CD14-positive monocyte (primary cell): ENCODE measurements around the gene TRA2A. TPM values are rescaled to one million over a fixed set of nuclear protein-coding genes. Genes with fewer than 3 reads are reported as not detected.

Experiments used
- DNase-seq, 3 donors: peaks; one replicate each; pipeline ENCODE4 v3.0.0-alpha.2; 2011 to 2022
- H2AFZ ChIP-seq: 2 replicates; pipeline ENCODE4 v1.6.0; 2012; ENCODE audit warnings: mild to moderate bottlenecking, low read depth, low read length, inconsistent platforms; ENCODE audit not compliant: insufficient read depth, poor library complexity, severe bottlenecking
- H3K27ac ChIP-seq, 2 donors: 1 replicate in 1 of 2; 2 replicates in 1 of 2; pipeline ENCODE4 v1.5.1; 2012 to 2013; ENCODE audit warnings: low read length in 2 of 2, control low read depth in 1 of 2, inconsistent platforms in 1 of 2, low read depth in 1 of 2, mild to moderate bottlenecking in 1 of 2
- H3K27me3 ChIP-seq, 2 donors: one replicate each; pipeline versions ENCODE4 v1.6.0 to v1.6.1; 2011 to 2013; ENCODE audit warnings: low read length in 2 of 2; ENCODE audit not compliant: control insufficient read depth in 2 of 2, insufficient read depth in 2 of 2
- H3K36me3 ChIP-seq, 2 donors: replicated peaks in 1 of 2; 1 replicate in 1 of 2; 2 replicates in 1 of 2; pipeline versions ENCODE4 v1.5.1 to v1.6.1; 2012 to 2013; ENCODE audit warnings: low read length in 2 of 2, control low read depth in 1 of 2, inconsistent platforms in 1 of 2, mild to moderate bottlenecking in 1 of 2; ENCODE audit not compliant: insufficient read depth in 2 of 2, control insufficient read depth in 1 of 2
- H3K4me1 ChIP-seq, 2 donors: 1 replicate in 1 of 2; 2 replicates in 1 of 2; pipeline versions ENCODE4 v1.5.1 to v1.6.1; 2012 to 2013; ENCODE audit warnings: low read length in 2 of 2, control low read depth in 1 of 2, inconsistent platforms in 1 of 2, mild to moderate bottlenecking in 1 of 2, moderate library complexity in 1 of 2; ENCODE audit not compliant: insufficient read depth in 2 of 2, control insufficient read depth in 1 of 2
- H3K4me2 ChIP-seq: replicated peaks from 2 replicates; pipeline ENCODE3; 2012; ENCODE audit warnings: low read length, moderate library complexity, mild to moderate bottlenecking; ENCODE audit not compliant: poor library complexity, severe bottlenecking; ENCODE audit errors: extremely low read depth
- H3K4me3 ChIP-seq, 3 experiments: fragments of 200-600 bp in 1 of 3; sonication (generic) in 1 of 3; replicated peaks in 1 of 3; 1 replicate in 2 of 3; 2 replicates in 1 of 3; pipeline ENCODE4 v1.5.1; 2011 to 2013; ENCODE audit warnings: low read length in 3 of 3, mild to moderate bottlenecking in 3 of 3, control low read depth in 2 of 3, low read depth in 2 of 3, inconsistent platforms in 1 of 3, moderate library complexity in 1 of 3
- H3K79me2 ChIP-seq: 2 replicates; pipeline ENCODE4 v1.6.0; 2012; ENCODE audit warnings: mild to moderate bottlenecking, control low read depth, inconsistent platforms, low read length, moderate library complexity; ENCODE audit not compliant: insufficient read depth
- H3K9ac ChIP-seq: 2 replicates; pipeline ENCODE4 v1.6.0; 2017; ENCODE audit warnings: low read length, mild to moderate bottlenecking; ENCODE audit not compliant: insufficient read depth, poor library complexity, severe bottlenecking
- H3K9me3 ChIP-seq, 2 donors: replicated peaks in 1 of 2; 1 replicate in 1 of 2; 2 replicates in 1 of 2; pipeline versions ENCODE4 v1.5.1 to v1.6.1; 2012 to 2013; ENCODE audit warnings: low read length in 2 of 2, control low read depth in 1 of 2; ENCODE audit not compliant: control insufficient read depth in 1 of 2, insufficient read depth in 1 of 2
- H4K20me1 ChIP-seq: 2 replicates; pipeline ENCODE4 v1.6.0; 2012; ENCODE audit warnings: mild to moderate bottlenecking, low read length, control low read depth, moderate library complexity; ENCODE audit not compliant: insufficient read depth
- H3K27ac Mint-ChIP-seq, 7 donors: one replicate each; pipeline ENCODE4 v1.8.0; 2020; ENCODE audit warnings: mild to moderate bottlenecking in 7 of 7, mixed read lengths in 7 of 7, moderate library complexity in 6 of 7, inconsistent platforms in 2 of 7
- H3K27me3 Mint-ChIP-seq, 3 donors: one replicate each; pipeline ENCODE4 v1.8.0; 2021 to 2022; ENCODE audit warnings: low read depth in 3 of 3, mild to moderate bottlenecking in 3 of 3, mixed read lengths in 3 of 3, moderate library complexity in 3 of 3, inconsistent platforms in 1 of 3
- H3K36me3 Mint-ChIP-seq, 2 donors: one replicate each; pipeline ENCODE4 v1.8.0; 2020; ENCODE audit warnings: mixed read lengths in 2 of 2, inconsistent platforms in 1 of 2, mild to moderate bottlenecking in 1 of 2
- H3K4me1 Mint-ChIP-seq: one replicate; pipeline ENCODE4 v1.8.0; 2020; ENCODE audit warnings: mild to moderate bottlenecking, mixed read lengths
- H3K4me3 Mint-ChIP-seq, 2 donors: one replicate each; pipeline ENCODE4 v1.8.0; 2020; ENCODE audit warnings: mild to moderate bottlenecking in 2 of 2, mixed read lengths in 2 of 2, moderate library complexity in 1 of 2
- H3K9me3 Mint-ChIP-seq, 7 donors: one replicate each; pipeline ENCODE4 v1.8.0; 2020 to 2022; ENCODE audit warnings: mixed read lengths in 7 of 7, mild to moderate bottlenecking in 6 of 7, moderate library complexity in 6 of 7, inconsistent platforms in 2 of 7
- WGBS: methylation state at CpG from one replicate; pipeline ENCODE4 v1.1.5; 2013; ENCODE audit warnings: missing lambda C conversion rate; ENCODE audit not compliant: insufficient coverage; 5-methylcytosine and 5-hydroxymethylcytosine counted together
- intact Hi-C, 2 donors: fragments of 100-400 bp; cut with micrococcal nuclease; formaldehyde crosslinking; loops; one replicate each; pipeline versions ENCODE4 v1.15.0 to v1.15.1; 2023
- polyA plus RNA-seq, 3 donors: library from polyadenylated mRNA; depleted of rRNA in 1 of 3; unstranded in 2 of 3; stranded (reverse) in 1 of 3; fragments of 300-500 nt in 2 of 3; fragments of >200 nt in 1 of 3; fragmentation: Illumina TruSeq in 2 of 3; gene quantifications; 1 replicate in 2 of 3; 2 replicates in 1 of 3; pipeline ENCODE4 v1.2.3, GENCODE V29; 2012 to 2021
- TF ChIP-seq, protein P1 (sequence below): fragments of 200-600 bp; IDR thresholded peaks from one replicate; pipeline ENCODE4 v1.8.0; 2022; ENCODE audit warnings: antibody characterized with exemption, mild to moderate bottlenecking

Gene TRA2A
- polyA plus RNA-seq, 3 donors = 31.2 to 92.8 (median 46.6) TPM

DNA sequence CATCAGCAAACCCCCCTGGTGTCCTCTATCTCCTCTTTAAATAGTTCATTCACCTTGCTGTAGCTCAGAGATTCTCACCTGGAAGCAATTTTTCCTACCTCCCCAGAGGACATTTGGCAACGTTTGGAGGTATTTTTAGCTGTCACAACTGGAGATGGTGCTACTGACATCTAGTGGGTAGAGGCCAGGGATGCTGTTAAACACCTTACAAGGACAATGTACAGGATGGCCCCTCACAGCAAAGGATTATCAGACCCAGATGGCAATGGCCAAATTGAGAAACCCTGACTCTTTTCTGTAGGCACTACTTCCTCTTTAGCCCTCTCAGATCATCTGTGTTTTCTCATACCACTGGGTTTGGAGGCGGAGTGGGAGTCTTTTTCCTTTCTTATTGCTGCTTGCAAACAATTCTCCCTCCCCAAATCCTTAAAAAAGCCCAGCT, 13.2 kb upstream of the TRA2A start:
- H3K4me3 ChIP-seq = no peak overlapping the region
- intact Hi-C loops = loop anchor here in 1 of 2 donors (5.0 kb wide), 1 partner anchor 167 kb away; the partner anchor contains the start of gene STK31
- TF ChIP-seq, protein P1, sequence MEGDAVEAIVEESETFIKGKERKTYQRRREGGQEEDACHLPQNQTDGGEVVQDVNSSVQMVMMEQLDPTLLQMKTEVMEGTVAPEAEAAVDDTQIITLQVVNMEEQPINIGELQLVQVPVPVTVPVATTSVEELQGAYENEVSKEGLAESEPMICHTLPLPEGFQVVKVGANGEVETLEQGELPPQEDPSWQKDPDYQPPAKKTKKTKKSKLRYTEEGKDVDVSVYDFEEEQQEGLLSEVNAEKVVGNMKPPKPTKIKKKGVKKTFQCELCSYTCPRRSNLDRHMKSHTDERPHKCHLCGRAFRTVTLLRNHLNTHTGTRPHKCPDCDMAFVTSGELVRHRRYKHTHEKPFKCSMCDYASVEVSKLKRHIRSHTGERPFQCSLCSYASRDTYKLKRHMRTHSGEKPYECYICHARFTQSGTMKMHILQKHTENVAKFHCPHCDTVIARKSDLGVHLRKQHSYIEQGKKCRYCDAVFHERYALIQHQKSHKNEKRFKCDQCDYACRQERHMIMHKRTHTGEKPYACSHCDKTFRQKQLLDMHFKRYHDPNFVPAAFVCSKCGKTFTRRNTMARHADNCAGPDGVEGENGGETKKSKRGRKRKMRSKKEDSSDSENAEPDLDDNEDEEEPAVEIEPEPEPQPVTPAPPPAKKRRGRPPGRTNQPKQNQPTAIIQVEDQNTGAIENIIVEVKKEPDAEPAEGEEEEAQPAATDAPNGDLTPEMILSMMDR = no peak
- H2AFZ ChIP-seq = peak overlapping the region; percentile 26
- H3K4me3 Mint-ChIP-seq = no peak overlapping the region
- no peaks in the 10 kb centered on the region for H3K79me2 ChIP-seq
- H3K9ac ChIP-seq = no peak overlapping the region
- H3K36me3 Mint-ChIP-seq = no peaks in the 10 kb centered on the region
- no peak overlapping the region for H3K27ac Mint-ChIP-seq
- H3K27me3 ChIP-seq = no peaks in the 10 kb centered on the region
- H3K9me3 Mint-ChIP-seq = peaks cover 0 to 2% (median 0%) of the 10 kb centered on the region in 7 donors
- no peaks in the 10 kb centered on the region for H4K20me1 ChIP-seq
- no CpG with 5 or more reads among the region's 2 CpGs for WGBS
- H3K9me3 ChIP-seq = no peaks in the 10 kb centered on the region
- no peaks in the 10 kb centered on the region for H3K4me1 ChIP-seq
- no peak for DNase-seq
- H3K4me1 Mint-ChIP-seq = peaks cover 11% of the 10 kb centered on the region
- no peak overlapping the region for H3K27ac ChIP-seq
- H3K4me2 ChIP-seq = no peak overlapping the region
- no peaks in the 10 kb centered on the region for H3K36me3 ChIP-seq
- peaks cover 1 to 8% (median 4%) of the 10 kb centered on the region in 3 donors for H3K27me3 Mint-ChIP-seq

DNA sequence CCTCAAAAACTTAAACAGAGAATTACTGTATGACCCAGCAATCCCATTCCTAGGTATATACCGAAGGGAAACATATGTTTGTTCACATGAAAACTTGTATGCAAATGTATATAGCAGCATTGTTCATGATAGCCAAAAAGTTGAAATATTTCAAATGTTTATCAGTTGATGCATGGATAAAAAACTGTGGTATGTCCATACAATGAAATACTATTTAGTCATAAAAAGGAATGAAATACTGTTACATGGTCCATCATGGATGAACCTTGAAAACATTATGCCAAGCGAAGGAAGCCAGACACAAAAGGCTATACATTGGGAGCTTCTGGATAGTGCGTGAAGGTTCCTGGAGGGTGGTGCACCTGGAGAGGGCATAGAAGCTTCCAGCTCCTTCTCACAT, 11.0 kb upstream of the TRA2A start:
- H3K4me3 Mint-ChIP-seq = no peak overlapping the region
- Histone ChIP-seq H4K20me1 (no peaks in the 10 kb centered on the region), H3K36me3 (no peaks in the 10 kb centered on the region), H3K9me3 (no peaks in the 10 kb centered on the region), H3K79me2 (no peaks in the 10 kb centered on the region), H3K4me2 (no peak overlapping the region), H3K9ac (no peak overlapping the region), H3K27me3 (no peaks in the 10 kb centered on the region), H3K4me1 (peaks cover 4 to 9% of the 10 kb centered on the region in 2 donors), H3K27ac (no peak overlapping the region), H3K4me3 (no peak overlapping the region), H2AFZ (no peak overlapping the region)
- intact Hi-C loops = no loop called here
- H3K27me3 Mint-ChIP-seq = peaks cover 0 to 4% (median under 1%) of the 10 kb centered on the region in 3 donors
- peaks cover 0 to 2% (median 0%) of the 10 kb centered on the region in 7 donors for H3K9me3 Mint-ChIP-seq
- H3K4me1 Mint-ChIP-seq = peaks cover 18% of the 10 kb centered on the region
- no CpG with 5 or more reads among the region's 3 CpGs for WGBS
- no peak overlapping the region for H3K27ac Mint-ChIP-seq
- TF ChIP-seq, protein P1 = no peak
- no peaks in the 10 kb centered on the region for H3K36me3 Mint-ChIP-seq
- no peak for DNase-seq
